ENCODE data around the gene MUC2. TPM values are rescaled to one million over a fixed set of nuclear protein-coding genes. Genes with fewer than 3 reads are reported as not detected.

Gene MUC2
- total and polyA plus RNA-seq, 2 of the 4 experiments (the other 2 are of a cell fraction) = not detected

DNA sequence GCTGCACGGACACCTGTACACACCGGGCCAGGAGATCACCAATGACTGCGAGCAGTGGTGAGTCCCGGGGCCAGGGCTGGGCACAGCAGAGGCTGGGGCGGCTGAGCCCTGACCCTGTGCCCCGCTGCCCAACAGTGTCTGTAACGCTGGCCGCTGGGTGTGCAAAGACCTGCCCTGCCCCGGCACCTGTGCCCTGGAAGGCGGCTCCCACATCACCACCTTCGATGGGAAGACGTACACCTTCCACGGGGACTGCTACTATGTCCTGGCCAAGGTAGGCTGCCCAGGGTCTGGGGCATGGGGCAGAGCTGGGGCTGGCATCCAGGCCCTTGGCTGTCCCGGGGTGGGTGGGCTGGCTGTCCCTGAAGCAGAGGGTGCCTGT is 7.7 kb downstream of the MUC2 start:
- dilution Hi-C loops (cut with HindIII; ENCODE audit: low sequenced_read_pairs, unreplicated experiment) = no loop called here
- TF ChIP-seq, protein P1, sequence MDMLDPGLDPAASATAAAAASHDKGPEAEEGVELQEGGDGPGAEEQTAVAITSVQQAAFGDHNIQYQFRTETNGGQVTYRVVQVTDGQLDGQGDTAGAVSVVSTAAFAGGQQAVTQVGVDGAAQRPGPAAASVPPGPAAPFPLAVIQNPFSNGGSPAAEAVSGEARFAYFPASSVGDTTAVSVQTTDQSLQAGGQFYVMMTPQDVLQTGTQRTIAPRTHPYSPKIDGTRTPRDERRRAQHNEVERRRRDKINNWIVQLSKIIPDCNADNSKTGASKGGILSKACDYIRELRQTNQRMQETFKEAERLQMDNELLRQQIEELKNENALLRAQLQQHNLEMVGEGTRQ (IDR thresholded peaks at IDR 0.05; ENCODE audit: low read depth, low read length) = no peak
- Histone ChIP-seq H2BK5ac (ENCODE audit: low read depth, low read length, poor library complexity, severe bottlenecking) (no peak overlapping the region), H3K27ac (ENCODE audit: insufficient read depth, low read length) (no peak overlapping the region), H2BK20ac (ENCODE audit: low read depth, low read length) (no peak overlapping the region), H2BK15ac (ENCODE audit: low read depth, low read length) (no peak overlapping the region), H2BK120ac (ENCODE audit: low read depth, low read length) (no peak overlapping the region), H3K23ac (ENCODE audit: low read depth, low read length) (no peak overlapping the region), H2AK5ac (ENCODE audit: low read depth, low read length) (no peak overlapping the region), H3K56ac (ENCODE audit: extremely low read depth, insufficient read depth, low read length) (no peak overlapping the region), H3K27me3 (ENCODE audit: control insufficient read depth, insufficient read depth, low read length) (no peaks in the 10 kb centered on the region; the same call in none of the 2 replicates), H3K79me1 (ENCODE audit: low read depth in 1 of 2, low read length in 2 of 2) (no peaks in the 10 kb centered on the region), H3K36me3 (ENCODE audit: control insufficient read depth, insufficient read depth, low read length) (no peaks in the 10 kb centered on the region), H4K91ac (ENCODE audit: insufficient read depth, low read depth, low read length) (no peak overlapping the region), H3K9ac (ENCODE audit: low read depth, low read length) (no peak overlapping the region), H4K8ac (ENCODE audit: low read depth in 2 of 2, low read length in 2 of 2) (no peak overlapping the region), H3K14ac (replicated peaks; ENCODE audit: low read depth, low read length) (no peak overlapping the region), H2AK9ac (replicated peaks; ENCODE audit: low read depth, low read length, poor library complexity) (no peak overlapping the region), H3K18ac (ENCODE audit: low read depth, low read length) (no peak overlapping the region), H4K20me1 (ENCODE audit: insufficient read depth, low read length) (no peaks in the 10 kb centered on the region), H4K5ac (ENCODE audit: low read depth, low read length) (no peak overlapping the region), H3K9me1 (ENCODE audit: insufficient read depth, low read length) (no peaks in the 10 kb centered on the region), H3K4ac (ENCODE audit: low read depth, low read length) (no peak overlapping the region), H3K9me3 (ENCODE audit: control insufficient read depth, insufficient read depth, low read length) (no peaks in the 10 kb centered on the region), H3K4me1 (ENCODE audit: control insufficient read depth, insufficient read depth, low read length) (no peaks in the 10 kb centered on the region), H3K4me3 (ENCODE audit: insufficient read depth, low read depth, low read length) (no peak overlapping the region), H3K4me2 (ENCODE audit: low read depth, low read length) (no peak overlapping the region), H2AFZ (replicated peaks; ENCODE audit: low read length, poor library complexity) (no peak overlapping the region)
- no peak for ATAC-seq (ENCODE audit: low read depth)
- in situ Hi-C loops (cut with MboI; ENCODE audit: low sequenced_read_pairs) = no loop called here
- ChIA-PET POLR2A (ENCODE audit: unreplicated experiment) (no interaction called here), CTCF (no interaction called here)
- BruUV-seq (replicated peaks) = no TSS peak
- no peak for DNase-seq
- intact Hi-C loops (cut with micrococcal nuclease) = no loop called here
- WGBS, 2 experiments (ENCODE audit: extremely low coverage in 2 of 2, insufficient read length in 1 of 2) = 85% methylated on average over 14 of the region's 14 CpGs; no CpG with 5 or more reads in 1 of the 2 experiments

Data from IMR-90 (cell line).